ENCODE results near the gene CDH20.

Gene CDH20

GRCh38 chr18:61544178-61544577 is 210.9 kb downstream of the CDH20 start:
- no peak for TF ChIP-seq FOXP2 (optimal IDR thresholded peaks at IDR 0.05; ENCODE audit: borderline replicate concordance, extremely low read depth, extremely low read length, insufficient read depth)
- no peak for TF ChIP-seq SIN3A (IDR thresholded peaks at IDR 0.05; ENCODE audit: borderline replicate concordance, insufficient read depth, low read length)
- TF ChIP-seq POLR2AphosphoS5 (IDR thresholded peaks at IDR 0.05; ENCODE audit: low read depth, low read length) = no peak
- no peak for TF ChIP-seq TAF1 (IDR thresholded peaks at IDR 0.05; ENCODE audit: borderline replicate concordance, insufficient read depth, low read length)
- TF ChIP-seq REST (IDR thresholded peaks at IDR 0.05; ENCODE audit: insufficient read depth in 1 of 2, low read depth in 2 of 2, low read length in 2 of 2) = no peak

GRCh38 chr18:61545281-61546245 is 212.3 kb downstream of the CDH20 start:
- TF ChIP-seq SIN3A (IDR thresholded peaks at IDR 0.05; ENCODE audit: borderline replicate concordance, insufficient read depth, low read length) = no peak
- no peak for TF ChIP-seq TAF1 (IDR thresholded peaks at IDR 0.05; ENCODE audit: borderline replicate concordance, insufficient read depth, low read length)
- no peak for TF ChIP-seq FOXP2 (optimal IDR thresholded peaks at IDR 0.05; ENCODE audit: borderline replicate concordance, extremely low read depth, extremely low read length, insufficient read depth)
- no peak for TF ChIP-seq POLR2AphosphoS5 (IDR thresholded peaks at IDR 0.05; ENCODE audit: low read depth, low read length)
- TF ChIP-seq REST (IDR thresholded peaks at IDR 0.05; ENCODE audit: insufficient read depth in 1 of 2, low read depth in 2 of 2, low read length in 2 of 2) = no peak

- no peak for TF ChIP-seq SIN3A (IDR thresholded peaks at IDR 0.05; ENCODE audit: borderline replicate concordance, insufficient read depth, low read length)
- no peak for TF ChIP-seq POLR2AphosphoS5 (IDR thresholded peaks at IDR 0.05; ENCODE audit: low read depth, low read length)
- TF ChIP-seq TAF1 (IDR thresholded peaks at IDR 0.05; ENCODE audit: borderline replicate concordance, insufficient read depth, low read length) = no peak
- no peak for TF ChIP-seq FOXP2 (optimal IDR thresholded peaks at IDR 0.05; ENCODE audit: borderline replicate concordance, extremely low read depth, extremely low read length, insufficient read depth)
- no peak for TF ChIP-seq REST (IDR thresholded peaks at IDR 0.05; ENCODE audit: insufficient read depth in 1 of 2, low read depth in 2 of 2, low read length in 2 of 2)
Measured at GRCh38 chr18:61546590-61546989, 213.4 kb downstream of the CDH20 start.

- TF ChIP-seq FOXP2 (optimal IDR thresholded peaks at IDR 0.05; ENCODE audit: borderline replicate concordance, extremely low read depth, extremely low read length, insufficient read depth) = no peak
- no peak for TF ChIP-seq SIN3A (IDR thresholded peaks at IDR 0.05; ENCODE audit: borderline replicate concordance, insufficient read depth, low read length)
- TF ChIP-seq TAF1 (IDR thresholded peaks at IDR 0.05; ENCODE audit: borderline replicate concordance, insufficient read depth, low read length) = no peak
- TF ChIP-seq POLR2AphosphoS5 (IDR thresholded peaks at IDR 0.05; ENCODE audit: low read depth, low read length) = no peak
- no peak for TF ChIP-seq REST (IDR thresholded peaks at IDR 0.05; ENCODE audit: insufficient read depth in 1 of 2, low read depth in 2 of 2, low read length in 2 of 2)
Measured at GRCh38 chr18:61549416-61549815, 216.2 kb downstream of the CDH20 start.

Data from PFSK-1 (cell line).